HG03521 (cell line): ENCODE data around the gene FLCN.

Experiments
- ATAC-seq: cut with Tn5 transposase; IDR thresholded peaks from one replicate; pipeline ENCODE4 v1.9.1; 2021; ENCODE audit warnings: mild to moderate bottlenecking, moderate library complexity; ENCODE audit not compliant: unreplicated experiment

Gene FLCN

DNA sequence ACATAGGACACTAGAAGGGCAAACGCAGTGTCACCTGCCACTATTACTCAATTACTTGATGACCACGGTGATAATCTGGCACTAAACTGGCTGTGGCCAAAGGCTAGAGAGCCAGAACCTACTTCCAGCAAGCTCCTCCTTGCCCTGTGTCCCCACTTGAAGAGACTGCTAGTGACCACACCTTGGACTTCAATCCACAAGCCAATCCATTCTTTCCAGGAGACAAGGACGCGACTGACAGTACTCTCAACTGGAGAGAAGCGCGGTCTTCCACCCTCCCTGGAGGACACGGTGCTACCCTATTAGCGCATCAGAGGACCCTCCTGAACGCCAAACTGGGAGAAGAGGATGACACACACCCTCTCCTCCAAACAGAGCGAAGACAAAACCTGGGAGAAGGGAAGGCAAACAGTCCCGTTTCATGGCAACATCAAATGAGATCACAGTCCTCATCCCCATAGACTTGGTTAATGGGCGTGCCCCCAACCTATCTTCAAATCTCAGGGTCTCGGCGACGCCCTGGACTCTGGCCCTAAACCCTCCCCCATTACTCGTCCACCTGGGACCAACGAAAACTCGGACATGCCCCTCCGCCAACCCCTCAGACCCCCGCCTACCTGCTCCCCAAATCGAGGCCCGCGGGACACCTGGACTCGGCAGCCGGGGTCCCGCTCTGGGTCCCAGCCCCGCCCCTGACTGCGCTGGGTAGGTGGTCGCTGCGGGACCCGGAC is 508 bp downstream of the FLCN start:
- ATAC-seq: peak; percentile 13

DNA sequence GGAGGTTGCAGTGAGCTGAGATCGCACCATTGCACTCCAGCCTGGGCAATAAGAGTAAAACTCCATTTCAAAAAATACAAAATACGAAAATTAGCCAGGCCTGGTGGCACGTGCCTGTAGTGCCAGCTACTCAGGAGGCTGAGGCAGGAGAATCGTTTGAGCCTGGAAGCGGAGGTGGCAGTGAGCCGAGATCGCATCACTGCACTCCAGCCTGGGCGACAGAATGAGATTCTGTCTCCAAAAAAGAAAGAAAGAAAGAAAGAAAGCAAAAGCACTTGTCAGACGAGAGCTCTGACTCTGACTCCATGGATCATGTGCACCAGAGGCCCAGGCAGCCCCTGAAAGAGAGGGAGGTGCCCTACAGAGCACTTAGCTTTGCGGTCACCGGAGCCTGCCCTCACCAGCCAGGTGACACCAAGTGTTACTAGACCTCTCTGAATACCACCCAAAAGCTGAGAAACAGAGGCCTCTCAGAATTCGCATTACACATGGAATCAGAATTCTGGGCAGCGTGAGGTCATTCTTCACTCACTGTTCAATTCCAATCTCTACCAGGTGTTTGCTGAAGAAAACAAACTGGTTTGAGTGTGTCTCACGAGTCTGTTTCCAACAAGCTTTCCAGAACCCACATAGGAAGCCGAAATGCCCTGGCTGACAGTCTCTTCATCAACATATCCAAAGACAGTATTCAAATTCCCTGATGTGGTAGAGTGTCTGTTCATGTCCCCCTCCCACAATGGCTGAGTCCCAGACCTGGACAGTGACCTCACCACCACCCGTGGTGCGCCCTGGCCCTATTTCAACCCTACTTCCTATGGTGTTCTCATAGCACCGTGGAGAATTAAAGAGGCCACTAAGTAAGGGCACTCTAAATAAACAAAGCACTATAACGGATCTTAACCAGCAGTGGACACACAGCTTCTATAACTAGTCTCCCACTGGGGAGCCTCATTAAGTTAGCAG is 1.5 kb downstream of the FLCN start:
- ATAC-seq: no peak

DNA sequence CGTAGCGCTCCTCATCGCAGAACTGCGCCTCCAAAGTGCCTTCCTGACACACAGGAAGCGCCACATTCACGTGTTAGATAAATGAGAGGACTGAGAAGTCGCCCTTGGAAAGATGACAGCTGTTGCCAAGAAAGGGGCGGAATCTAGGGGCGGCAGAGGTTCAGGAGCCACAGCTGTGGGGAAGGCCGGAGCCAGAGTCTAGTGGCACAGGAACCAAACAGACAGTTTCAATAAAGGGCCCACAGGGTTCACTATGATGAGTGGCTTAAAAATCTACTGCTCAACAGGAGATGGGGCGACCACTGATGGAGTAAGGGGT is 4.7 kb downstream of the FLCN start:
- no peak for ATAC-seq

DNA sequence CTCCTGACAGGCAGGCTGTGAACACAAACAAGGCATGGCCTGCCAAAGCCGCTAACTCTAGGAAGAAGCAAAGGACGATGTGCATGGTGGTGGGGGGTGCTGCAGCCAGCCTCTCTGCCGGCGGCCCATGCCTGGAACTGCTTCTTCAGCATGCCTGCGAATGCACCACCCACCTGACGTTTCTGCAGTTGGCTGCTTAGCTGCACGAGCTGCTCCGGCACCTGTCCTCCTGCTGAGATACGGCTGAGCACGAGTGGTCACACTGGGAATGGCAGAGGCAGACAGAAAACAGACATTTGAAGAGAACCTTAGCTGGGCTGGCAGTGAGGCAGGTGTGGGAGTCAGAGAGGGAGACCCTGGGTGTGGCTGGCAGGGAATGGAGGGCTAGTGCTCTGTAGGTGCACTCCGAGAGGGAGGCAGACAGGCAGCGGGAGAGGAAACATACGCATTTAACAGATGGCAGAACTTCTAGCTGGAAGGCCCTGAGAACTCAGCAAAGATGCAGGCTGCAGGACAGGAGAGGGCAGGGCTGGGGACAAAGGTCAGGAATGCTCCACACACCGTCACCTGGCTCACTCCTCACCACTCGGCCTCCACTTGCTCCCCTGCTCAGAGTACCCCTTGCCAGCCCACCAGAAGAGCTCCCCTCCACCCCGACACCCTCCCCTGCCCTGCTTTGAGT is 5.2 kb downstream of the FLCN start:
- ATAC-seq: no peak

DNA sequence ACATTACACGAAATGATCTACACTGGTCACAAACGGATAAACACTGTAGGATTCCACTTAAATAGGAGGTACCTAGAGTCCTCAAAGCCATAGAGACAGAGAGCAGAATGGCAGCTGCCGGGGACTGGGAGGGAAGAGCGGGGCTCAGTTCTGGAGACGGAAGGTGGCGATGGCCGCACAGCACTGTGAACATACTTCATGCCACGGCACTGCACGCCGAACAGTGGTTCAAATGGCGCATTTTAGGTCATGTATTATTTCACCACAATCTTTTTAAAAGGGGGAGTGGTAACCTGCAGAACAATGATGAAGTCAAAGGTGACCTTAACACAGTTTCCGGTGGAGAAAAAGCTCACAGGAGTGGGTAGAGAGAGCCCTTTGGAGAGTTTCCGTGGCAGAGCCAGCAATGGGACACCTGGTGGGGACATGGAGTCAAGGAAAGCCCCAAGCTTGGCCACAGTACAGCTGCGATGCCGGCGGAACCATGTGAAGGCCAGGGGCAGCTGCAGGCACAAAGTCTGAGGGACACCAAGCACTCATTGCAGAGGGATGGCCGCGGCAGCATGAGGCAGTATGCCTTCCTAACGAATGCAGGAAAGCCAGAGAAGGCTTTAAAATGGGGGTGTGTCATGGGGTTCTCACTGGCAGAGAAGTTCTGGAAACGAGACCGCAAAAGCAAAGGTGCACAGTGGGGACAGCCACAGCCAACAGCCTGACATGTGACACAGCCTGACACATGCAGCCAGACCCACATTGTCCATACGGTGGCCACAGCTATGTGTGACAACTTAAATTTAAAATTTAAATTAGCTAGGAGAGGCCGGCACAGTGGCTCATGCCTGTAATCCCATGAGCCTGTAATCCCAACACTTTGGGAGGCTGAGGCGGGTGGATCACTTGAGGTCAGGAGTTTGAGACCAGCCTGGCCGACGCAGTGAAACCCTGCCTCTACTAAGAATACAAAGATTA is 7.3 kb downstream of the FLCN start:
- ATAC-seq: no peak

DNA sequence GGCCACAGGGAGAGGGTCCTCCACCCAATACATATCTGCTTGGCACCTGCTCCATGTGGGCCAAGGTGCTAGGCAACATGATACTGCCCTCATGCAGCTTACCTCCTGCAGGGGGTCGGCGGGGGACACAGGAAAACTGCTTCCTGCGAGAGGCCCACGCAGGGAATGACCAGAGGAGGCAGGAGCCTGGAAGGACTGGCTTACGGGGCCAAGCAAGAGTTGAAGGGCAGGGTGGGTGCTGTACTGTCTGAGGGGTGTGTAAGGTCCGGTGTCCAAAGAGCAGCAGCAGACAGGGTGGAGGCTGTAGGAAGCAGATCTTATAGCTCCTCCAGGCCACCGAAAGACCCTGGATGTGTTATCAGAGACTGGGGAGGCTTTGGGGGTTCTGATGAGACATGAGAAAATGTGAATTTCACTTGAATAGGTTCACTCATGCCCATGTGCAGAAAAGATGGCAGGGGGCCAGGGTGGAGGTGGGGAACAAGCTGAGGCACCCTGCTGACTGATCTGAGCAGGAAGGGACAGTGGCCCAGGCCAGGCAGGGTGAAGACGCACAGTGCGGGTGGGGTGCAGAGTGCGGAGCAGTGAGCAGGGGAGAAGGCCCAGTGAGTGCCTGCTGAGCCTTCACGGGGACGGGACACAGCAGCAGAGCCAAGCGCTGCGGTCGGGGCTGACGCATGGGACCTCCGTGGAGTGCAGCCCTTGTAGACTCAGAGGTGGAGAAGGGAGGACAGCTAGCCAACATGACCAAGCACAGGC is 8.3 kb downstream of the FLCN start:
- ATAC-seq: no peak

DNA sequence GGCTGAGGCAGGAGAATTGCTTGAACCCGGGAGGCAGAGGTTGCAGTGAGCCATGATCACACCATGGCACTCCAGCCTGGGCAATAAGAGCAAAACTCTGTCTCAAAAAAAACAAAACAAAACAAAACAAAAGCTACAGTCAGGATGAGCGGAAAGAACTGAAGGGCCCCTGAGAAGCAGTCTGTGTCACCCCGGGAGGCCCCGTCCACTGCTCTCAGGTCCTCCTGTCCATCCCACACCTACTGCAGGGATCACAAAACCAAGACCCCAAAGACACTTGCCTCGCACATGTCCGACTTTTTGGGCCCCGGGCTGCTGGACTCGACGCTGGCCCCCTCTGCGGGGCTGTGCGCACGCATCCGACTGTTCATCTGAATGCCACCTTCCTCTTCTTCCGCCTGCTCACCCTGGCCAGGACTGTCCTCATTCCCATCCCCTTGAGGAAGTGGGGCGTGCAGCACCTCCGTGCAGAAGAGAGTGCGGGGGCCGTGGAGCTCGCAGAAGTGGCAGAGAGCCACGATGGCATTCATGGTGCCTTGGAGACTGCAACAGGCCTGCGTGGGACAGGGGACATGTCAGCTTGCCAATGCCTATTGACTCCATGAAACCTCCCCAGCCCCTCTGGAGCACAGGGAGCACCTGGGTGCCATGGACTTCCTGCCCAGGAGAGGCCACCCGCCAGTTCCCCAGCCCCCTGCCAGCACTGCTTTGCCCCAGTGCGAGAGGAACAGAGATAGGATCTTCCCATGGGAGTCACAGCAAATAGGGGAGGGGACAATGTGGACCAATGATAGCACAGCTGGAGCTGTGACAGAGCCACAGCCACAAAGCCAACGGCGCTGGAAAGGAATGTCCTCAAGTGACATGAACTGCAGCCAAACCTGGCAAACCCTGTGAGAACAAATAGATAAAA is 9.1 kb downstream of the FLCN start:
- no peak for ATAC-seq

DNA sequence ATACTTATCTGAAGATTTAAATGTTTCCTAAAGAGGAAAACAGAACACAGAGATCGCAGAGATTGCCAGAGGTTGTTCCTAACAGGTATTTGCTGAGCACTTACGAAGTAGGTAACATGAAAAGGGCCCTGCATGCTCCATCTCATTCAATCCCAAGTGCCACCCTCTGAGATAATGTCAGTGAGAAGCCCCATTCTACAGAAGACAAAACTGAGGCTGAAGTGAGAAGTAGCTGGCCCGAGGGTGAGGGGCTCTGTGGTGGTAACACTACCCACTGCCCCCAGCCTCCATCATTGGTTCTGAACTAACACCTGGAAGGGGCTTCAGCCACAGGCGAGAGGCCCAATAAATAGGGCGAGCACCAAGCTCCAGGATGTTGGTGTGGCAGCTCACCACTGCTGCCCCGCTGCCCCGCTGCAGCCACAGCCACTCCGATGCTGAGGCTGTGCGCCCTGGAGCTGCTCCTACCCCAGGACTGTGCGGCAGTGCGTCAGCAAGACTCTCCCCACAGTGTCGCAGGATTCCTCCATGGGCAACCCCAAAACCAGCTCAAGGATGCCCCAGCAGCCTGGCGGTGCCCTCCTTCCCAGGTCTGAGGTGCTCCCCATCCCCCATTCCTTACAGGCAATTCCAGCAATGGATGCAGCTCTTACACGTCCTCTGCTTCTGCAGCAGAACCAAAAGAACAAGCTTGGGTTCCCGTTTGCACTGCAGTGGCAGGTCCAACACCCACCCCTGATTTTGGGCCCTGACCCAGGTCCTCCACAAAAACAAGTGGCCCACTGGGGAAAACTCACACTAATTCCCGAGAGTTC is 10.3 kb downstream of the FLCN start:
- no peak for ATAC-seq

DNA sequence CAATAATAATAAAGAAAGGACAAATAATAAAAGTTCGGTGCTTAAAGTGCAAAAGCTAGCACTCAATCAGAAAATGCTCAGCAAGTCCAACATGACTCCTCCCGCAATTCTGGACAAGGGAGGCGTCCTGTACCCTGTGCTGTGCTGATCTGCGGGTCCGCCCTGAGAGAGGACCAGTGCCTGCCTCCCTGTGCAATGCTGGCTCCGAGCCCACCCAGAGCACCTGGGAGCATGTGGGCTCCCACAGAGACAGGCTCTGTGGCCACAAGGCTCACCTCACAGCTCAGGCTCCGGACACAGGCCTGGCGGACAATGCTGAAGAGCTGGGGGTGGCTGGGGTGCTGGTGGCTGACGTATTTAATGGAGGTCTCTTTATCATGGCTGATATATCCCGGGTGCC is 11.1 kb downstream of the FLCN start:
- ATAC-seq: no peak

DNA sequence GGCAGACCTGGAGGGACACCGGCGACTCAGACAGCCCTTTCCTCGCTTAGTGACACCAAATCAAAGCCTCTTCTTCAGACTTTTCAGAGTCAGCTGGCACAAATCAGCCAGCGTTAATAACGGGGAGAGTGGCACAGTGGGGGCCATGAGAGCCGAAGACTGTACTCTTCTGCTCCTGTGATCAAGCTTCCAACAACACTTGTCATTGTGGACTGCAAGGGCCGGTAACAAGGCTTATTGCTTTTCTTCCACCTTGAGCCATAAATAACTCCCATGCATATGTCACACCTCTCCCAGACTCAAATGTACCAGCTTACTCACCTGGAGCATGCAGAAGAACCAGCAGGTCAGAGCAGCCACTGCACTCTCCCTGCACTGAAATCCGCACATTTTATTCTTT is 12.8 kb downstream of the FLCN start:
- ATAC-seq: no peak

DNA sequence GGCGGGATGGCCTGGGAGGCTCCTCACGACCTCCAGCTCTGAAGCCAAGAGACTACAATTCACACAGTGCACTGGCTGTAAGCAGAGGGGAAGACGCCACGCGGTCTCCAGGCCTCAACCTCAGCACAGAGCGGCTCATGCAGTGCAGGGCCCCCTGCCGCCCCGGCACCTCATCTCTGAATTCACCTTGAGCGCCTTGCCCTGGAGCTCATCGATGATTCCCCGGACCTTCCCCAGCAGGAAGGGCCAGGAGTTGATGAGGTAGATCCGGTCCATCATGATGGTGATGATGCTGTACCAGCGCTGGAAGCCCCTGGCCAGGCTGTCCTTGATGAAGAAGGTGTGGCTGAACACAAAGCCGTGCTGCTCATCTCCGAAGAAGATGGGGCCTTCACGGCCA is 13.2 kb downstream of the FLCN start:
- ATAC-seq: no peak

DNA sequence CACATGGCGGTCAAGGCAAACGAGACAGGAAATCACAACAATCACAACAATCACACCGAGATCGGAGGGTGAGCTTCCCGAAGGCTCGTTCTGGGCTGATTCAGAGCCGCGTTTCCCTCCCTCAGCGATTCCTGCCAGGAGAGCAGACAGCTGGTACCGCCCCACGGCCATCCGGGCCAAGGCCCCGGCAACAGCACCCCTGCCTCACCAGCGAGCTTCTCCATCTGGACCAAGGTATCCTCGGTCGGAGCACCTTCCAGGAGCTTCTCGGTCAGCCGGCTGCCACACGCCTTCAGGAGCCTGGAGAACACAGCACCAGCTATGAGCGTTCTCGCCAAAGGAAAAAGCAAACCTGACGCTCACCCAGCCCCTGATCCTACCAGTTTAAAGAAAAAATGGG is 15.6 kb downstream of the FLCN start:
- ATAC-seq: no peak

DNA sequence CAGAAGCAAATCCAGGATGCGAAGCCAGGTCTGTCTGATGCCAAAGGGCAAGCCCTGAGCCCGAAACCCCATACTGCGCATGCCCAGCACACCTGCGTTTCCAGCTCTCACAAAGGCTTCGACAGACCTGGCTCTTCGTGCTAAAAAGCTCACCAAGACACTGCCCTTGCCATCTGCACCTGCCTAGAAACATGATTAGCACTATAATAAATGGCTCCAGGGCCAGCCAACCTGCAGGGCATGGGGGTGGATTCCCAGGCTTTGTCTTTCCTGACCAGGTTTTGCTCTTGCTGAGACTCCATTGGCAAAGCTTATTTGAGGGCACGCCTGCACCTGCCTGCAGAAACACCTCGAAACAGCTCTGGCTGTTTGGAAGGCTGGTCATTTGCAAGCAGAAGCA is 16.4 kb downstream of the FLCN start:
- ATAC-seq: no peak

DNA sequence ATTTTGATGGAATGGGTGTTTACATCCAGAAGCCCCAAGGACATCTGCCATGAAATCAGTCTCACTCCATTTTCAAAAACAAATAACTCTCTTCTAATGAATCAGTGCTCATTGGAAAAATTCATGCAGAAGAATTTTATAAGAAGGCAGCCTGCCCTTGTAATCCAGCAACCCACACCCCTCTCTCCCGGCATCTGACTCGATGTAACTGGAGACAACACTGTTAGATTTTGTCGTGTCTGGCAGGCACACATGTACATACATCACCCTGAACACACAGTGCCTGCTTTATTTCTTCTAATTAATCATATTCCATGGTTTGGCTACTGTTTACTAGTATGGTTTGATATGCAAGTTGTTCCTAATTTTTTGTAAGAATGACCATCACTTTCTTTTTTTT is 19.0 kb downstream of the FLCN start:
- ATAC-seq: no peak

DNA sequence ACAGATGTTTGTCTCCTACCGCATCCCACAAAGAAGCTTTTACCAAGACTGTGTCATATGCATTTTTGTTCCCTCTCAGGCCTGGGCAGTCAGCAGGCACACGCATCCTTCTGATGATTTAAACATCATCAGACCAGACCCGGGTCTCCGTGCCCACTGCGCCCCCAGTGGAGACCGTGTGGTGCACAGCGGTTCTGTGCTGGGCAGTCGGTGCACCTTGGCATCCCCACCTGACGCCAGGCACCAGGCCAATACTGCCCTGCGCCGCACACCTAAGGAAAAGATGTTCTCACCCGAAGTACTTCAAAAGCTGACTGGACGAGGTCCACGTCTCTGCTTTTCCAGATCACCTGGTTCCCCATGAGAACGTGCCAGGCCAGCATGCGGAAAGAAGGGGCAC is 20.2 kb downstream of the FLCN start:
- ATAC-seq: no peak

DNA sequence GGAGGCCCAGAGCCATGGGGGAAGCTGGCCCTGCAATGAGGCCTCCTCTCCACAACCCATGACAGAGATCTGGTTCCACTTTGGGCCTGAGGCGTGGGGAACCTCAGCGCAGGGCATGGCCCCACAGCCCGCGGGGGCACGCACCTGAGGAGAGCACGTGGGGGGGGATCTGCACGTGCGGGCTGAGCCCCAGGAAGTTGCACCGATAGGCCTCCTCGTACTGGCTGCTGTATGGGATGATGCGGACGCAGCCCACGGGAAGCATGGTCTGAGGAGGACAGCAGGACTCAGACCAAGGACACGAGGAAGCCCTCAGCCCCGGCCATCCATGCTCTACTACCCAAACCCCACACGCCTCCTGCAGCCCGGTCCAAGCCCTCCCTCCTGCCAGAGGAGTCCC is 20.7 kb downstream of the FLCN start:
- ATAC-seq: no peak

DNA sequence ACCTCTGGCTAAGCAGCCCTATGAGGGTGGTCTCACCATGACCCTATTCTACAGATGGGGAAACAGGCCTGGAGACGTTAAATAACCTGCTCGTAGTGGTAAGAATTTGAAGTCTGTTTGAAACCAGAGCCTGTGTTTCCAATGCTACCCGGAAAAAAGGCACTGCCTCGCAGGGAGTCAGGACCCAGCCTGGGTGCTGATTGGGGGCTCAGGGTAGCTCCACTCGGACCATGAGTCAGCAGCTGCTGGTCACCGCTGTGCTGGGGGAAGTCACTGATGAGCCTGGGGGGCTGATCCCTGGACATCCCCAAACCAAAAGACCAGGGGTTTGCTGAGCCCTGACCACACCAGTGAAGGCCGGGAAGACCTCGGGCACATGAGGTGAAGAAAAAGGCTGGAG is 21.4 kb downstream of the FLCN start:
- ATAC-seq: no peak
